Naive thymus-derived CD4-positive, alpha-beta T cell (primary cell): ENCODE data around the gene SOX5. TPM values are rescaled to one million over a fixed set of nuclear protein-coding genes. Genes with fewer than 3 reads are reported as not detected.

Experiments
- ATAC-seq: fragments of 150-1000 bp; cut with Tn5 transposase; 2 replicates; pipeline ENCODE4 v1.10.0; 2021; ENCODE audit warnings: mild to moderate bottlenecking, moderate library complexity
- CTCF ChIA-PET: fragments of 350-600 bp; sonication (Branson Sonifier 250); formaldehyde crosslinking; loops from one replicate; lab custom pipeline; 2021; ENCODE audit warnings: antibody characterized with exemption; lab: Charles Lee
- POLR2A ChIA-PET: fragments of 350-600 bp; sonication (Branson Sonifier 250); formaldehyde crosslinking; loops from one replicate; lab custom pipeline; 2021; ENCODE audit warnings: antibody characterized with exemption, inconsistent platforms; lab: Charles Lee
- DNase-seq, 9 donors: peaks; one replicate each; pipeline versions ENCODE4 v3.0.0 to v3.0.0-alpha.2; 2020 to 2022; ENCODE audit warnings: mixed read lengths in 1 of 9
- H3K27ac ChIP-seq: one replicate; pipeline ENCODE4 v1.7.0; 2013; ENCODE audit warnings: mild to moderate bottlenecking, low read depth, low read length, moderate library complexity
- H3K27me3 ChIP-seq, 2 donors: one replicate each; pipeline ENCODE4 v1.7.0; 2013; ENCODE audit warnings: low read length in 2 of 2, mild to moderate bottlenecking in 2 of 2, moderate library complexity in 2 of 2; ENCODE audit not compliant: control insufficient read depth in 2 of 2, insufficient read depth in 2 of 2
- H3K36me3 ChIP-seq, 3 experiments: 1 replicate in 2 of 3; 2 replicates in 1 of 3; pipeline ENCODE4 v1.7.0; 2013; ENCODE audit warnings: low read length in 3 of 3, mild to moderate bottlenecking in 3 of 3, moderate library complexity in 1 of 3; ENCODE audit not compliant: insufficient read depth in 3 of 3, control insufficient read depth in 2 of 3
- H3K4me1 ChIP-seq, 2 donors: one replicate each; pipeline ENCODE4 v1.7.0; 2013; ENCODE audit warnings: low read length in 2 of 2, mild to moderate bottlenecking in 2 of 2, moderate library complexity in 1 of 2; ENCODE audit not compliant: control insufficient read depth in 2 of 2, insufficient read depth in 2 of 2
- H3K4me3 ChIP-seq: 2 replicates; pipeline ENCODE4 v1.7.0; 2013; ENCODE audit warnings: mild to moderate bottlenecking, low read length
- H3K9me3 ChIP-seq, 3 experiments: 1 replicate in 2 of 3; 2 replicates in 1 of 3; pipeline ENCODE4 v1.7.0; 2013; ENCODE audit warnings: low read length in 3 of 3; ENCODE audit not compliant: control insufficient read depth in 2 of 3
- H3K27ac Mint-ChIP-seq, 9 donors: one replicate each; pipeline ENCODE4 v1.8.0; 2020 to 2022; ENCODE audit warnings: mixed read lengths in 9 of 9, mild to moderate bottlenecking in 8 of 9, moderate library complexity in 5 of 9, inconsistent platforms in 2 of 9
- H3K27me3 Mint-ChIP-seq, 5 donors: one replicate each; pipeline ENCODE4 v1.8.0; 2021 to 2022; ENCODE audit warnings: mixed read lengths in 5 of 5, mild to moderate bottlenecking in 1 of 5
- H3K36me3 Mint-ChIP-seq, 5 donors: one replicate each; pipeline ENCODE4 v1.8.0; 2020 to 2022; ENCODE audit warnings: mixed read lengths in 5 of 5, mild to moderate bottlenecking in 3 of 5, inconsistent platforms in 1 of 5
- H3K4me1 Mint-ChIP-seq, 7 donors: one replicate each; pipeline ENCODE4 v1.8.0; 2020 to 2022; ENCODE audit warnings: mixed read lengths in 7 of 7, mild to moderate bottlenecking in 3 of 7, inconsistent platforms in 1 of 7
- H3K4me3 Mint-ChIP-seq, 10 donors: one replicate each; pipeline ENCODE4 v1.8.0; 2020 to 2022; ENCODE audit warnings: mild to moderate bottlenecking in 10 of 10, mixed read lengths in 10 of 10, moderate library complexity in 6 of 10, inconsistent platforms in 2 of 10
- H3K9me3 Mint-ChIP-seq, 11 donors: one replicate each; pipeline ENCODE4 v1.8.0; 2020 to 2022; ENCODE audit warnings: mixed read lengths in 11 of 11, mild to moderate bottlenecking in 4 of 11, inconsistent platforms in 1 of 11, moderate library complexity in 1 of 11
- intact Hi-C, 2 donors: fragments of 100-400 bp; cut with micrococcal nuclease; formaldehyde crosslinking; loops; one replicate each; pipeline ENCODE4 v1.15.1; 2023
- polyA plus RNA-seq, 2 donors: library from polyadenylated mRNA; unstranded; fragments of 300-500 nt; fragmentation: Illumina TruSeq; gene quantifications; one replicate each; pipeline ENCODE4 v1.2.3, GENCODE V29; 2021
- total RNA-seq, 6 experiments: library from RNA in 5 of 6; stranded (reverse) in 5 of 6; gene quantifications; 1 replicate in 5 of 6; 2 replicates in 1 of 6; pipeline ENCODE4 v1.2.3 and lab custom pipeline; 2021 to 2026

SOX5 gene
- total and polyA plus RNA-seq, 7 experiments from 2014 or later, result 0.05 TPM; not detected in 6

- POLR2A ChIA-PET, result no interaction called here
- Histone ChIP-seq H3K27ac (no peak overlapping the region), H3K4me3 (no peak overlapping the region), H3K9me3 (no peaks in the 10 kb centered on the region), H3K36me3 (no peaks in the 10 kb centered on the region), H3K27me3 (no peaks in the 10 kb centered on the region), H3K4me1 (no peaks in the 10 kb centered on the region)
- no peak for ATAC-seq
- intact Hi-C loops, result no loop called here
- peaks cover 0 to 13% (median 1%) of the 10 kb centered on the region in 11 donors for H3K9me3 Mint-ChIP-seq
- peak overlapping the region in 1 of 9 donors; percentile 13 for H3K27ac Mint-ChIP-seq
- H3K4me3 Mint-ChIP-seq, result no peak overlapping the region
- peaks cover 0 to 3% (median 0%) of the 10 kb centered on the region in 7 donors for H3K4me1 Mint-ChIP-seq
- no peaks in the 10 kb centered on the region for H3K27me3 Mint-ChIP-seq
- CTCF ChIA-PET, result no interaction called here
- no peak for DNase-seq
- H3K36me3 Mint-ChIP-seq, result no peaks in the 10 kb centered on the region
Measured at GRCh38 chr12:23559268-23559753, 390.2 kb downstream of the SOX5 start.

- H3K27ac ChIP-seq, result no peak overlapping the region
- no peaks in the 10 kb centered on the region for H3K4me1 ChIP-seq
- ChIA-PET CTCF (no interaction called here), POLR2A (no interaction called here)
- no peaks in the 10 kb centered on the region for H3K9me3 ChIP-seq
- Mint-ChIP-seq H3K9me3 (peaks cover 0 to 13% (median 0%) of the 10 kb centered on the region in 11 donors), H3K4me3 (no peak overlapping the region), H3K36me3 (no peaks in the 10 kb centered on the region), H3K27me3 (no peaks in the 10 kb centered on the region), H3K4me1 (peaks cover 0 to 3% (median 0%) of the 10 kb centered on the region in 7 donors), H3K27ac (no peak overlapping the region)
- intact Hi-C loops, result no loop called here
- ATAC-seq, result no peak
- H3K36me3 ChIP-seq, result no peaks in the 10 kb centered on the region
- no peaks in the 10 kb centered on the region for H3K27me3 ChIP-seq
- no peak for DNase-seq
- no peak overlapping the region for H3K4me3 ChIP-seq
Measured at GRCh38 chr12:23556661-23557060, 392.8 kb downstream of the SOX5 start.

DNA sequence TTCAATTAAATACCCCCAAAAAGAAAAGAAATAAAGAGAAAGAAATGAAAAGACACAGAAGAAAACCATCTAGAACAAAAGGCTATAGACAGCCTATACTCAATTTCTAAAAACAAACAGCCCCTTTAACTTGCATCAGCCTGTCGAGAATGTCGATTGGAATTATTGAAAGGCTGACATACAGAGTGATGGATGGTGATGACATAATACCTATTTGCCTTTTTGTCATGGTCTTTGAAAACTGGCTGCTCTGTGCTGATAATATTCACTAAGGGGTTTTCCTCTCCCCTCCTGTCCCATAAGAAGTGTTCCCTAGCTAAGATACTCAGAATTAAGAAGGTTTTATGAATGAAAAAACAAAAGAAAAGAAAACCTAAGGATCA lies 393.7 kb downstream of the SOX5 start:
- Mint-ChIP-seq H3K27me3 (no peaks in the 10 kb centered on the region), H3K27ac (no peak overlapping the region), H3K36me3 (no peaks in the 10 kb centered on the region), H3K9me3 (peaks cover 0 to 12% (median 2%) of the 10 kb centered on the region in 11 donors), H3K4me3 (no peak overlapping the region), H3K4me1 (peaks cover 0 to 3% (median 0%) of the 10 kb centered on the region in 7 donors)
- Histone ChIP-seq H3K27me3 (no peaks in the 10 kb centered on the region), H3K36me3 (no peaks in the 10 kb centered on the region), H3K9me3 (no peaks in the 10 kb centered on the region), H3K27ac (no peak overlapping the region), H3K4me1 (no peaks in the 10 kb centered on the region), H3K4me3 (no peak overlapping the region)
- ATAC-seq (no peak), DNase-seq (no peak)
- intact Hi-C loops, result no loop called here
- CTCF ChIA-PET, result no interaction called here
- POLR2A ChIA-PET, result no interaction called here

DNA sequence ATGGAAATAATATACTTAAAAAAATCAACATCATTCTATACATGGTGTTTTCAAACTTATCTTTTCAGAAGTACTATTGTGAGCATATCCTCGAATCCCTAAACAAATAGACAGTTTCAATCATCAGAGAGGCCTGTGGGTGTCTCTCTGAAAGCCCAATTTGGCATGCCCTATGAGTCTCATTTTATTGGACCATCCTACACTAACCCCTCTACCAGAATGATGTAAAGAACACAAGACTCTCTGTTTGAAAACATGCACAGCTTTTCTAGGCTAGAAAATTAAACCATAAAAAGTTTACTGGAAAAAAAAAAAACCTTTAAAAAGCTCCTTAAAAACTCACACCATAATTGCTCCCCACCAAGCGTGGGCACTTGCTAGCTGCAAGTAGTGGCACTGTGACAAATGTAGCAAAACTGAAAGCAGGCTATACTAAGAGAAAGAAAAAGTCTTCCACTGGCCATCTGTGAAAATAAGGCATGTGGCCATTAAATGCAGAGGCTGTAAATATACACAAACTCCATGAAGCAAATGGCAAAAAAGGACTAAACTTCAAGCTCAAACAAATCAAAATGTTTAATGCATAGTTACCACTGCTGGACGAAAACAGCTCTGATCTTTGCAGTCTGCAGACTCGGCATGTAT lies 394.2 kb downstream of the SOX5 start:
- Mint-ChIP-seq H3K27ac (no peak overlapping the region), H3K36me3 (no peaks in the 10 kb centered on the region), H3K27me3 (no peaks in the 10 kb centered on the region), H3K9me3 (peaks cover 0 to 8% (median 3%) of the 10 kb centered on the region in 11 donors), H3K4me3 (no peak overlapping the region), H3K4me1 (peaks cover 0 to 3% (median 0%) of the 10 kb centered on the region in 7 donors)
- intact Hi-C loops, result no loop called here
- Histone ChIP-seq H3K4me1 (no peaks in the 10 kb centered on the region), H3K4me3 (no peak overlapping the region), H3K27ac (no peak overlapping the region), H3K9me3 (no peaks in the 10 kb centered on the region), H3K36me3 (no peaks in the 10 kb centered on the region), H3K27me3 (no peaks in the 10 kb centered on the region)
- ATAC-seq (no peak), DNase-seq (no peak)
- ChIA-PET POLR2A (no interaction called here), CTCF (no interaction called here)

DNA sequence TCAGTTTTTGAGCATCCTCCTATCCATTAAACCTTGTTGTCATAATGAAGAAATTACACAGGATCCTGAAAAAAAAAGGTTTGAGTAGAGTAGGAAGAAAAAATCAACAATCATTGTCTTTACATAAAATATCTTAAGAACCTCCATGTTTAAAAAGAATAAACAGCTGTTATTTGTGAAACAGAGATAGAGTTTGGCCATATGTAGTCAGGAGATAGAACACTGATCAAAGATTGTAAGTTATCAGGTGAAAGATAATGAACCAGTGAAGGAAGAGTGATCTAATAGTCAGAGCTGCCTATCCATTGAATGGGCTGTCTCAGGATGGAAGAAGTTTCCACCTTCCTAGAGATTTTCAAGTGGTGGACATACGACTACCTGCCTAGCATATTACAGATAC lies 397.1 kb downstream of the SOX5 start:
- H3K9me3 ChIP-seq, result no peaks in the 10 kb centered on the region
- no peak overlapping the region for H3K4me3 Mint-ChIP-seq
- H3K36me3 Mint-ChIP-seq, result no peaks in the 10 kb centered on the region
- no peak for ATAC-seq
- H3K4me1 Mint-ChIP-seq, result no peaks in the 10 kb centered on the region
- no peak for DNase-seq
- H3K27me3 ChIP-seq, result no peaks in the 10 kb centered on the region
- ChIA-PET CTCF (no interaction called here), POLR2A (no interaction called here)
- no peaks in the 10 kb centered on the region for H3K36me3 ChIP-seq
- intact Hi-C loops, result no loop called here
- peaks cover 0 to 8% (median 0%) of the 10 kb centered on the region in 11 donors for H3K9me3 Mint-ChIP-seq
- no peaks in the 10 kb centered on the region for H3K4me1 ChIP-seq
- H3K27me3 Mint-ChIP-seq, result no peaks in the 10 kb centered on the region
- no peak overlapping the region for H3K27ac ChIP-seq
- no peak overlapping the region for H3K4me3 ChIP-seq
- H3K27ac Mint-ChIP-seq, result no peak overlapping the region

GRCh38 chr12:23550753-23551152 lies 398.7 kb downstream of the SOX5 start:
- ChIA-PET CTCF (no interaction called here), POLR2A (no interaction called here)
- H3K36me3 Mint-ChIP-seq, result no peaks in the 10 kb centered on the region
- DNase-seq (no peak), ATAC-seq (no peak)
- intact Hi-C loops, result no loop called here
- no peak overlapping the region for H3K4me3 Mint-ChIP-seq
- no peaks in the 10 kb centered on the region for H3K4me1 Mint-ChIP-seq
- H3K9me3 Mint-ChIP-seq, result peaks cover 0 to 8% (median 0%) of the 10 kb centered on the region in 11 donors
- Histone ChIP-seq H3K9me3 (no peaks in the 10 kb centered on the region), H3K36me3 (no peaks in the 10 kb centered on the region), H3K27me3 (no peaks in the 10 kb centered on the region), H3K4me3 (no peak overlapping the region), H3K4me1 (no peaks in the 10 kb centered on the region), H3K27ac (no peak overlapping the region)
- H3K27me3 Mint-ChIP-seq, result no peaks in the 10 kb centered on the region
- no peak overlapping the region for H3K27ac Mint-ChIP-seq

DNA sequence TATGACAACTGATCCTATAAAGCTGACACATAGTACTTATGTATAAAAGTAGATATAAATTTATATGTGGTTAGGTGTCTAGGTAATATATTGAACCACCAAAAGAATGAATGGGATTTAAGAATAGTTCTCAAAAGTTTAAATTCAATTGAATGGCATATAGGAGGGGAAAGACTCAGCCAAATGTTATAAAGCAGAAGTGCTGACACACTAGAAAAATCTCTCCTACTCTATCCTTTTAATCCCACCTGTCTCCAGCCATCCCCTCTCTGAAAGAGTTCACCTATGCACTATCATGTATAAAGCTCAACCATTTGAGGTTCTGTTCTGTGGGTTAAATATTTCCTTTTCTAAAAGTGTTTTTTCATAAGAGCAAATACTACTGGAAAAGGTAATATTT lies 400.7 kb downstream of the SOX5 start:
- POLR2A ChIA-PET, result no interaction called here
- DNase-seq (no peak), ATAC-seq (no peak)
- H3K9me3 Mint-ChIP-seq, result peaks cover 0 to 4% (median 0%) of the 10 kb centered on the region in 11 donors
- H3K27me3 Mint-ChIP-seq, result no peaks in the 10 kb centered on the region
- H3K36me3 Mint-ChIP-seq, result no peaks in the 10 kb centered on the region
- H3K4me1 ChIP-seq, result no peaks in the 10 kb centered on the region
- H3K36me3 ChIP-seq, result no peaks in the 10 kb centered on the region
- no peak overlapping the region for H3K27ac Mint-ChIP-seq
- no peaks in the 10 kb centered on the region for H3K4me1 Mint-ChIP-seq
- H3K4me3 ChIP-seq, result no peak overlapping the region
- no peaks in the 10 kb centered on the region for H3K27me3 ChIP-seq
- no peak overlapping the region for H3K27ac ChIP-seq
- no peak overlapping the region for H3K4me3 Mint-ChIP-seq
- H3K9me3 ChIP-seq, result no peaks in the 10 kb centered on the region
- CTCF ChIA-PET, result no interaction called here
- intact Hi-C loops, result no loop called here
